H1 (cell line): Measurements from ENCODE around the gene NEU3. TPM values are rescaled to one million over a fixed set of nuclear protein-coding genes. Genes with fewer than 3 reads are reported as not detected.

Experiments used
- CTCF ChIA-PET: fragments of 300-600 bp; sonication (Branson Sonifier 250); formaldehyde crosslinking; loops from one replicate; lab custom pipeline; 2021; ENCODE audit not compliant: partially characterized antibody; lab: Charles Lee
- POLR2A ChIA-PET: fragments of 300-600 bp; sonication (Branson Sonifier 250); formaldehyde crosslinking; loops from one replicate; lab custom pipeline; 2021; ENCODE audit warnings: inconsistent platforms; ENCODE audit not compliant: partially characterized antibody; lab: Charles Lee
- DNase-seq, 2 experiments: peaks; one replicate each; pipeline versions ENCODE4 v3.0.0 to v3.0.0-alpha.2; 2010 to 2022; ENCODE audit warnings: low spot score in 2 of 2, low read depth in 1 of 2, mixed read lengths in 1 of 2
- FAIRE-seq: peaks from 2 replicates; lab custom pipeline; 2011; peaks lifted over from hg19 to GRCh38; lab: Jason Lieb, UNC
- H2AFZ ChIP-seq: 2 replicates; pipeline ENCODE4 v1.8.1; 2012; ENCODE audit warnings: low read length, inconsistent platforms
- H2AK5ac ChIP-seq: 2 replicates; pipeline ENCODE4 v1.6.1; 2013; ENCODE audit warnings: low read depth, low read length
- H2BK120ac ChIP-seq: replicated peaks from 2 replicates; pipeline ENCODE3; 2013; ENCODE audit warnings: low read depth, low read length, inconsistent platforms
- H2BK12ac ChIP-seq: 2 replicates; pipeline ENCODE4 v1.6.1; 2013; ENCODE audit warnings: low read depth, low read length
- H2BK15ac ChIP-seq: 2 replicates; pipeline ENCODE4 v1.6.1; 2013; ENCODE audit warnings: low read length
- H2BK20ac ChIP-seq: 2 replicates; pipeline ENCODE4 v1.6.1; 2013; ENCODE audit warnings: low read length
- H2BK5ac ChIP-seq: 2 replicates; pipeline ENCODE4 v1.6.1; 2013; ENCODE audit warnings: low read depth, low read length
- H3K14ac ChIP-seq: 2 replicates; pipeline ENCODE4 v1.6.1; 2013; ENCODE audit warnings: inconsistent platforms; ENCODE audit not compliant: insufficient read length
- H3K18ac ChIP-seq: 2 replicates; pipeline ENCODE4 v1.6.1; 2013; ENCODE audit warnings: low read length; ENCODE audit errors: extremely low read depth
- H3K23ac ChIP-seq: 2 replicates; pipeline ENCODE4 v1.6.1; 2013; ENCODE audit warnings: inconsistent platforms; ENCODE audit not compliant: insufficient read length
- H3K23me2 ChIP-seq: 2 replicates; pipeline ENCODE4 v1.6.1; 2013; ENCODE audit warnings: low read depth, low read length
- H3K27ac ChIP-seq: 2 replicates; pipeline ENCODE4 v1.6.1; 2011; ENCODE audit warnings: low read depth, low read length, inconsistent platforms
- H3K27me3 ChIP-seq, 4 experiments: replicated peaks in 1 of 4; 1 replicate in 1 of 4; 2 replicates in 3 of 4; pipeline versions ENCODE4 v1.6.1 to v1.8.1; 2011 to 2013; ENCODE audit warnings: low read length in 3 of 4, mild to moderate bottlenecking in 3 of 4, inconsistent platforms in 2 of 4, mixed read lengths in 2 of 4, moderate library complexity in 1 of 4; ENCODE audit not compliant: control insufficient read depth in 3 of 4, insufficient read depth in 3 of 4; ENCODE audit errors: extremely low read depth in 1 of 4
- H3K36me3 ChIP-seq, 4 experiments: 2 replicates each; pipeline versions ENCODE4 v1.6.1 to v1.8.1; 2011 to 2013; ENCODE audit warnings: mild to moderate bottlenecking in 4 of 4, low read length in 3 of 4, moderate library complexity in 2 of 4, control low read depth in 1 of 4, inconsistent platforms in 1 of 4; ENCODE audit not compliant: insufficient read depth in 4 of 4, control insufficient read depth in 2 of 4
- H3K4ac ChIP-seq: replicated peaks from 2 replicates; pipeline ENCODE3; 2013; ENCODE audit warnings: low read length, low read depth, mixed read lengths, inconsistent platforms; ENCODE audit not compliant: insufficient read length
- H3K4me1 ChIP-seq, 4 experiments: replicated peaks in 1 of 4; 1 replicate in 1 of 4; 2 replicates in 3 of 4; pipeline versions ENCODE4 v1.6.1 to v1.8.1; 2011 to 2013; ENCODE audit warnings: low read length in 3 of 4, inconsistent platforms in 2 of 4, mixed read lengths in 1 of 4; ENCODE audit not compliant: insufficient read depth in 4 of 4, control insufficient read depth in 3 of 4
- H3K4me2 ChIP-seq, 2 experiments: 2 replicates each; pipeline versions ENCODE4 v1.6.1 to v1.8.1; 2011 to 2013; ENCODE audit warnings: low read depth in 2 of 2, low read length in 2 of 2, control low read depth in 1 of 2, inconsistent platforms in 1 of 2, mild to moderate bottlenecking in 1 of 2; ENCODE audit not compliant: insufficient read depth in 1 of 2
- H3K4me3 ChIP-seq, 4 experiments: fragments of 200-600, 300-600 bp in 1 of 4; sonication (generic), shearing (Covaris generic), sonication (Bioruptor Twin) in 1 of 4; 2 replicates each; pipeline versions ENCODE4 v1.5.1 to v1.8.1; 2011 to 2016; ENCODE audit warnings: low read length in 4 of 4, low read depth in 3 of 4, control low read depth in 2 of 4, inconsistent platforms in 2 of 4, mild to moderate bottlenecking in 2 of 4, mixed read lengths in 1 of 4, moderate library complexity in 1 of 4; ENCODE audit not compliant: insufficient read depth in 2 of 4; ENCODE audit errors: extremely low read depth in 1 of 4
- H3K56ac ChIP-seq: replicated peaks from 2 replicates; pipeline ENCODE3; 2013; ENCODE audit warnings: low read depth, mild to moderate bottlenecking, mixed read lengths, low read length, inconsistent platforms; ENCODE audit not compliant: insufficient read length
- H3K79me1 ChIP-seq: 2 replicates; pipeline ENCODE4 v1.6.1; 2013; ENCODE audit warnings: low read depth, low read length, control low read depth
- H3K79me2 ChIP-seq, 2 experiments: 2 replicates each; pipeline versions ENCODE4 v1.6.1 to v1.8.1; 2012 to 2013; ENCODE audit warnings: low read length in 2 of 2, mild to moderate bottlenecking in 2 of 2, inconsistent platforms in 1 of 2; ENCODE audit not compliant: insufficient read depth in 2 of 2, control insufficient read depth in 1 of 2
- H3K9ac ChIP-seq, 4 experiments: replicated peaks in 1 of 4; 1 replicate in 1 of 4; 2 replicates in 3 of 4; pipeline versions ENCODE4 v1.6.1 to v1.8.1; 2011 to 2013; ENCODE audit warnings: low read depth in 3 of 4, low read length in 3 of 4, control low read depth in 2 of 4, mild to moderate bottlenecking in 2 of 4, moderate library complexity in 2 of 4, inconsistent platforms in 1 of 4; ENCODE audit errors: extremely low read depth in 1 of 4
- H3K9me3 ChIP-seq, 2 experiments: 2 replicates each; pipeline versions ENCODE4 v1.6.1 to v1.8.1; 2012 to 2013; ENCODE audit warnings: mild to moderate bottlenecking in 2 of 2, moderate library complexity in 2 of 2, control low read depth in 1 of 2, inconsistent platforms in 1 of 2, low read depth in 1 of 2, low read length in 1 of 2, mixed read lengths in 1 of 2; ENCODE audit not compliant: insufficient read depth in 2 of 2
- H4K20me1 ChIP-seq, 2 experiments: replicated peaks in 1 of 2; 2 replicates each; pipeline versions ENCODE3 to v1.8.1; 2011 to 2013; ENCODE audit warnings: inconsistent platforms in 2 of 2, low read length in 2 of 2, mild to moderate bottlenecking in 1 of 2; ENCODE audit not compliant: insufficient read depth in 2 of 2, control insufficient read depth in 1 of 2
- H4K5ac ChIP-seq: 2 replicates; pipeline ENCODE4 v1.6.1; 2013; ENCODE audit warnings: low read length, low read depth, mixed read lengths, inconsistent platforms; ENCODE audit not compliant: insufficient read length
- H4K8ac ChIP-seq: 2 replicates; pipeline ENCODE4 v1.8.0; 2013; ENCODE audit warnings: mild to moderate bottlenecking, moderate library complexity, low read length, inconsistent platforms; ENCODE audit not compliant: insufficient read depth; ENCODE audit errors: extremely low read depth
- H4K91ac ChIP-seq: replicated peaks from 2 replicates; pipeline ENCODE3; 2013; ENCODE audit warnings: low read length, mixed read lengths, inconsistent platforms; ENCODE audit not compliant: insufficient read length
- JUND ChIP-seq: IDR thresholded peaks from 2 replicates; pipeline ENCODE4 v1.6.1; 2011; ENCODE audit warnings: mild to moderate bottlenecking, improper control_type of control experiment, low read length
- MAX ChIP-seq: IDR thresholded peaks from 2 replicates; pipeline ENCODE4 v1.6.1; 2012; ENCODE audit warnings: inconsistent platforms
- NANOG ChIP-seq: IDR thresholded peaks from 2 replicates; pipeline ENCODE4 v1.6.1; 2011; ENCODE audit warnings: low read length, low read depth, mild to moderate bottlenecking, inconsistent platforms; ENCODE audit not compliant: insufficient read depth, poor library complexity, severe bottlenecking
- NRF1 ChIP-seq: IDR thresholded peaks from 2 replicates; pipeline ENCODE4 v1.6.1; 2011; ENCODE audit warnings: mild to moderate bottlenecking, low read depth, low read length, improper control_type of control experiment
- SP4 ChIP-seq: IDR thresholded peaks from 2 replicates; pipeline ENCODE4 v1.6.1; 2012; ENCODE audit warnings: low read length, inconsistent platforms
- SUZ12 ChIP-seq: fragments of 200-600 bp; sonication (generic); IDR thresholded peaks from 2 replicates; pipeline ENCODE4 v1.6.1; 2012; ENCODE audit warnings: mild to moderate bottlenecking, inconsistent platforms, low read length, moderate library complexity, mixed read lengths
- TCF12 ChIP-seq: IDR thresholded peaks from 2 replicates; pipeline ENCODE4 v1.6.1; 2011; ENCODE audit warnings: low read depth, mild to moderate bottlenecking, low read length
- TEAD4 ChIP-seq: IDR thresholded peaks from 2 replicates; pipeline ENCODE4 v1.6.1; 2012; ENCODE audit warnings: low read depth, low read length, inconsistent platforms, mixed read lengths
- WGBS, 2 experiments: shearing (Covaris generic) in 1 of 2; methylation state at CpG; one replicate each; pipeline versions ENCODE4 v1.1.6 to v1.1.7; 2013 to 2015; ENCODE audit warnings: low lambda C conversion rate in 2 of 2, mixed read lengths in 2 of 2, inconsistent platforms in 1 of 2, low coverage in 1 of 2, missing lambda C conversion rate in 1 of 2; ENCODE audit not compliant: insufficient replicate concordance in 2 of 2, insufficient coverage in 1 of 2, insufficient read length in 1 of 2; ENCODE audit errors: extremely low coverage in 1 of 2, missing lambda C conversion rate in 1 of 2; 5-methylcytosine and 5-hydroxymethylcytosine counted together
- polyA plus RNA-seq, 7 experiments: library from polyadenylated mRNA; depleted of rRNA in 3 of 7; stranded (reverse) in 5 of 7; unstranded in 2 of 7; fragments of >200 nt in 5 of 7; fragments of 200-250 nt in 2 of 7; gene quantifications; 1 replicate in 5 of 7; 2 replicates in 1 of 7; 4 replicates in 1 of 7; pipeline versions ENCODE4 v1.2.1 to v1.2.3, GENCODE V29; 2011 to 2013; ENCODE audit warnings: missing spikeins in 2 of 7, mixed read lengths in 2 of 7
- total RNA-seq: library from RNA; stranded (reverse); fragmentation: NEBNext Ultra II Directional; extraction: Animal tissue kit (Norgen Biotek cat#: 25700); gene quantifications from 2 replicates; pipeline ENCODE4 v1.2.1, GENCODE V29; 2021

NEU3 gene
- total and polyA plus RNA-seq, 2 of the 8 experiments (the other 6 are each of a cell fraction or from before 2014, with no cell fraction given): 8.9 to 15.6 TPM

GRCh38 chr11:74950374-74950969 lies 38.3 kb upstream of the NEU3 start:
- no peak overlapping the region for H2BK20ac ChIP-seq
- no peak overlapping the region for H4K5ac ChIP-seq
- 83% methylated on average over 2 of the region's 2 CpGs; no CpG with 5 or more reads in 1 of the 2 experiments for WGBS, 2 experiments
- peak overlapping the region in 2 of 4 experiments; percentile 92 to 94; a peak in 3 of 7 replicates for H3K9ac ChIP-seq
- H3K36me3 ChIP-seq: peaks cover 0 to 4% (median 0%) of the 10 kb centered on the region in 4 experiments; a peak in 2 of 8 replicates
- DNase-seq (no peak), FAIRE-seq (no peak)
- H4K20me1 ChIP-seq: peaks cover 2 to 3% of the 10 kb centered on the region in 2 experiments
- H2BK15ac ChIP-seq: no peak overlapping the region
- H3K4ac ChIP-seq: no peak overlapping the region
- H2BK12ac ChIP-seq: no peak overlapping the region
- H4K8ac ChIP-seq: no peak overlapping the region
- peak overlapping the region; percentile 80 to 99; a peak in 3 of 4 replicates for H3K4me2 ChIP-seq
- no peaks in the 10 kb centered on the region for H3K9me3 ChIP-seq
- H2BK120ac ChIP-seq: no peak overlapping the region
- no peak overlapping the region for H3K56ac ChIP-seq
- no peak overlapping the region for H3K18ac ChIP-seq
- no peak overlapping the region for H3K23ac ChIP-seq
- no peak overlapping the region for H2BK5ac ChIP-seq
- no peak overlapping the region for H3K14ac ChIP-seq
- H3K23me2 ChIP-seq: peaks cover 5% of the 10 kb centered on the region
- H3K4me1 ChIP-seq: no peaks in the 10 kb centered on the region; a peak in 1 of 7 replicates
- no peak overlapping the region for H2AK5ac ChIP-seq
- H4K91ac ChIP-seq: no peak overlapping the region
- H3K27ac ChIP-seq: no peak overlapping the region
- POLR2A ChIA-PET: interaction anchor here (1.0 to 2.5 kb wide), 3 partner anchors 9 to 38 kb away, joined by 4 to 8 read pairs (median 4); partner anchors contain the start of gene NEU3
- peaks cover 5% of the 10 kb centered on the region for H3K79me1 ChIP-seq
- CTCF ChIA-PET: interaction anchor here (1.2 kb wide), 1 partner anchor 21 kb away, joined by 6 read pairs; no protein-coding TSS in a partner anchor
- H2AFZ ChIP-seq: no peak overlapping the region
- H3K27me3 ChIP-seq: no peaks in the 10 kb centered on the region
- H3K4me3 ChIP-seq: peak overlapping the region; percentile 91 to 99 (median 95); a peak in 7 of 8 replicates
- peaks cover 3 to 62% of the 10 kb centered on the region in 2 experiments for H3K79me2 ChIP-seq
- TF ChIP-seq TEAD4: no peak
- no peak for TF ChIP-seq NRF1
- TF ChIP-seq SP4: no peak
- TF ChIP-seq SUZ12: no peak
- TF ChIP-seq TCF12: no peak
- no peak for TF ChIP-seq MAX
- no peak for TF ChIP-seq JUND
- no peak for TF ChIP-seq NANOG
